DOHH2 (cell line): ENCODE measurements around the gene ARL2BP.

Experiments
- CTCF ChIP-seq: fragments of 200-600 bp; sonication (generic); IDR thresholded peaks from one replicate; pipeline ENCODE4 v1.5.1; 2014; ENCODE audit warnings: antibody characterized with exemption, mild to moderate bottlenecking, low read depth, low read length; ENCODE audit not compliant: poor library complexity, severe bottlenecking
- EZH2phosphoT487 ChIP-seq: fragments of 200-600 bp; sonication (generic); IDR thresholded peaks from 2 replicates; pipeline ENCODE4 v1.6.1; 2017; ENCODE audit warnings: borderline replicate concordance, mild to moderate bottlenecking, antibody characterized with exemption, low read length, moderate library complexity, mixed read lengths

DNA sequence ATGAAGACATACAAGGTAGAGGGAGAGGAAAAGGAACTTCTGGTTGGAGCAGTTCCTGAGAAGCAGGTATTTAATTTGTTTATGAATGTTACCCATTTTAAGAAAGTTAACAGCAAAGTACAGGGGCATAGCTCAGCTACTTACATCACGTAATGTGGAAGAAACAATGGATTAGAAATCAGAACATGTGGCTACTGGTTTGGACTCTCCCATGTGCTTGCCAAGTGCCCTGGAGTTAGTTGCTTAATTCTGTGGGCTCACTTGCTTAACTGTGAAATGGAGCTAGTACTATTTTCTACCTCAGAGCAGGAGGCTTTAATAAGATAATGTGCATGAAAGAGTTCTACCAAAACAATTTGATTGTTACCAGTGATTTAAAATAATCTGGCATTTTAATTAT lies 31.6 kb upstream of the ARL2BP start:
- TF ChIP-seq CTCF = no peak
- no peak for TF ChIP-seq EZH2phosphoT487
